ENCODE measurements around the gene BBS9. TPM values are rescaled to one million over a fixed set of nuclear protein-coding genes. Genes with fewer than 3 reads are reported as not detected.

BBS9 gene
- total RNA-seq, 4 donors from 2014 or later: 17.8 to 27.5 (median 24.7) TPM

- no peak for TF ChIP-seq CTCF (IDR thresholded peaks at IDR 0.05; ENCODE audit: low read depth)
Observed at GRCh38 chr7:33392148-33392547, 262.8 kb downstream of the BBS9 start.

- no peak for TF ChIP-seq CTCF (IDR thresholded peaks at IDR 0.05; ENCODE audit: low read depth)
Observed at GRCh38 chr7:33393770-33394169, 264.4 kb downstream of the BBS9 start.

GRCh38 chr7:33395340-33395739 is 266.0 kb downstream of the BBS9 start:
- TF ChIP-seq CTCF (IDR thresholded peaks at IDR 0.05; ENCODE audit: low read depth): no peak

- TF ChIP-seq CTCF (IDR thresholded peaks at IDR 0.05; ENCODE audit: low read depth): no peak
Observed at GRCh38 chr7:33399528-33400213, 270.3 kb downstream of the BBS9 start.

GRCh38 chr7:33400214-33400538 is 270.8 kb downstream of the BBS9 start:
- TF ChIP-seq CTCF (IDR thresholded peaks at IDR 0.05; ENCODE audit: low read depth): no peak

- no peak for TF ChIP-seq CTCF (IDR thresholded peaks at IDR 0.05; ENCODE audit: low read depth)
Observed at GRCh38 chr7:33410266-33410665, 280.9 kb downstream of the BBS9 start.

- no peak for TF ChIP-seq CTCF (IDR thresholded peaks at IDR 0.05; ENCODE audit: low read depth)
Observed at GRCh38 chr7:33411020-33411419, 281.7 kb downstream of the BBS9 start.

Data from subcutaneous adipose tissue (tissue), 4 donors.